Measurements from ENCODE around the gene SELENOI.
"Not testable (repeated sequence)": the region's sequence is repeated elsewhere in the genome, so short reads cannot be mapped to it uniquely, and the experiment has no call there.

SELENOI gene

DNA sequence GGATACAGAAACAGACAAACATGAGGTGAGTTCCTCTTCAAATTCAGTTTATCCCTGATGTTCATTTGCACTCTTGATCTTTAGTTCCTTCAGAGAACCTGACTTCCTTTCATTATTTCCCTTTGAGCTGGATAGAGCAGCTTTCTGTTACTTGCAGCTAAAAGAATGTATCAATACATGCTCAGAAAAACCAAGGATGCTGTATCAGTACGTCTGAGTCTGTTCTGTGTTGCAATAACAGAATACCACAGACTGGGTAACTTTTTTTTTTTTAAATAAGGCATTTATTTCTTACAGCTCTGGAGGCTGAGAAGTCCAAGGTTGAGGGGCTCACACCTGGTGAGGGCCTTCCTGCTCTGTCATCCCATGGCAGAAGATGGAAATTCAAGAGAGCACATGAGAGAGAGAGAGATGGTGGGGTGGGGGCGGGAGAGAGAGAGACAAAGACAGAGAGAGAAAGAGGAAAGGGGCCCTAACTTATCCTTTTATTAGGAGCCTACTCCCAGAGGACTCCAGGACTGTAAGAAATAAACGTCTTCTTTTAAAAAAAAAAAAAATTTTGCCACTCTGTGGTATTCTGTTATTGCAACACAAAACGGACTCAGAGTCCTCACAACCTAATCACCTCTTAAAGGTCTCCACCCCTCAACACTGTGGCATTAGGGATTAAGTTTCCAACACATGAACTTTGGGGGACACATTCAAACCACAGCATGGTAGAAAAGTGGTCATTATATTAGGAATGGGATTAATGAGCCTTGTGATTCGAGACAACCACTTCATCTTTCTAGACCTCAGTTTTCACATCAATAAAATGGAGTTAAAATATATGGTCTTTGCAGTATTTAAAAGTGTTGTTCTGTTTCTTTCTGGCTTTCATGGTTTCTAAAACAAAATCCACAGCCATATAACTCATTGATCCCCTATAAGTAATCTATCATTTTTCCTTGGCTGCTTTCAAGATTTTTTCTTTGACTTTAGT, 18.4 kb upstream of the SELENOI start:
- DNase-seq: no peak

DNA sequence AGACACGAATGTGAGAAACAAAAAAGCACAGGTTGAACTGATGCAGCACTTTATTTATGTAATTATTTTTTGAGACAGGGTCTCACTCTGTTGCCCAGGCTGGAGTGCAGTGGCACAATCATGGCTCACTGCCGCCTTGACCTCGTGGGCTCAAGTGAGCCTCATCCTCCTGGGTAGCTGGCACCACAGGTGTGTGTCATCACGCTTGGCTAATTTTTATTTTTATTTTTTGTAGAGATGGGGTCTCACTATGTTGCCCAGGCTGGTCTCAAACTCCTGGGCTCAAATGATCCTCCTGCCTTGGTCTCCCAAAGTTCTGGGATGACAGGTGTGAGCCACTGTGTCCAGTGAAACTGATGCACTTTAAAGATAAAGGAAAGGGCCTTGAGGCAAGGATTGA, 16.9 kb upstream of the SELENOI start:
- not testable (repeated sequence) for DNase-seq

- peak; percentile 88 to 91 for DNase-seq
These were observed 15.8 kb upstream of the SELENOI start for GRCh38 chr2:26330114-26330549.

DNA sequence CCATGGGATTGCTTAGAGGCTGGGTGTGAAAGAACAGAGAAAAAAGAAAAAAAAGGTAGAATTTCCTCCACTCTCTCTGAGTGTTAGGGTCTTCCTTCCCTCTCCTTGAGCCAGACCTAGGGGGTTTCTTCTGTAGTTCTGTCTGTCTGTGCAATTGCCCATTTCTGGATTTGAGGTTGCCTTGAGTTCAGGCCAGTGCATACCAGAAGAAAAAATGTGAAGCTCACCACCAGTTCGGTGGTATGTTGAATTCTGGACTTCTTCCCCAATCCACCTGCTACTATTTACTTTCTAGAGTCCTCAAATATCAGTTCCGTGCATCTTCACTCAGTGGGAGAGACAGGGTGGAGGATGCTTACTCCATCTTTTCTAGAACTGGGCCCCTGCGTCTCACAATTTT, 15.3 kb upstream of the SELENOI start:
- no peak for DNase-seq

- not testable (repeated sequence) for DNase-seq
These were observed 14.6 kb upstream of the SELENOI start for GRCh38 chr2:26331321-26331720.

- no peak for DNase-seq
These were observed 12.7 kb upstream of the SELENOI start for GRCh38 chr2:26333293-26333692.

DNA sequence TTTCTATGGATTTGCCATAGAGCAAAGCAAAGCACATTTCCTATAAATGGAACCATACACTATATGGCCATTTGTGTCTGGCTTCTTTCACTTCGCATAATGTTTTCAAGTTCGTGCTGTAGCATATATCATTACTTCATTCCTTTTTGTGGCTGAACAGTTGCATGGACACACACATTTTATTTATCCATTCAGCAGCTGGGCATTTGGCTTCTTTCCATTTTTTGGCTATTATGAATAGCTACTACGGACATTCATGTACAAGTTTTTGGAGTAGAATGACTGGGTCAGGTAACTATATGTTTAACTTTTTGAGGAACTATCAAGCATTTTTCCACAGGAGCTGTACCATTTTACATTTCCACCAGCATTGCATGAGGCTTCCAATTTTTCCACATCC, 10.7 kb upstream of the SELENOI start:
- DNase-seq: no peak

DNA sequence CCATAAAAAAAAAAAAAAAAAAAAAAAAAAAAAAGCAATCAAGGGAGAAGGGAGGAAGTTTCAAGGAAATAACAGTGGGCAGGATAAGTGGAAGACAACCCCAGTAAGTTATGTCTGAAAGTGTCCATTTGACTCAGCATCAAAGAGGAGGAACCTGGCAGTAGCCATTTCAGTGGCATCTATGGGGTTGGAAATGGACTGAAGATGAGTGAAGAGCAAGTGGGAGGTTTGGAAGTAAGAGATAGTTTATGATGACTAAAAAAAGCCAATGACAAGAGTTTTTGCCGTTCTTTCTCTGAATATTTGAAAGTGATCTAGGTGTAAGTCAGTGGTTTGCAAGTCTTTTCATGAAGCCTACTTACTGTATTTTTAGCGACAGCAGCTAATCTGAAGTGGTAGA, 9.2 kb upstream of the SELENOI start:
- DNase-seq: no peak

- no peak for DNase-seq
These were observed 8.6 kb upstream of the SELENOI start for GRCh38 chr2:26337298-26337697.

DNA sequence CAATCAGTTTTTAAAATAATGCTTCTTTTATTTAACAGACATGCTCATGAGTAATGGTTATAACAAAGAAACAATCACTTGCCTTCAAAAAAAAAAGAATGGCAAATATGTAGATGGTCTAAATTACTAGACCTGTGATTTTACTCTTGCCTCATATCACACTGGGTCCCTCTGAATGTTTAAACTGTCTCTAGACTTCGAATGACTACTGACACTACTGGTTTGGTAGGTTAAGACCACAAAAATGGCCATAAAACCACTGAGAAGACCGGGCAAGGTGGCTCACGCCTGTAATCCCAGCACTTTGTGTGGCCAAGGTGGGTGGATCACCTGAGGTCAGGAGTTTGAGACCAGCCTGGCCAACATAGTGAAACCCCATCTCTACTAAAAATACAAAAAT, 5.1 kb upstream of the SELENOI start:
- no peak for DNase-seq

DNA sequence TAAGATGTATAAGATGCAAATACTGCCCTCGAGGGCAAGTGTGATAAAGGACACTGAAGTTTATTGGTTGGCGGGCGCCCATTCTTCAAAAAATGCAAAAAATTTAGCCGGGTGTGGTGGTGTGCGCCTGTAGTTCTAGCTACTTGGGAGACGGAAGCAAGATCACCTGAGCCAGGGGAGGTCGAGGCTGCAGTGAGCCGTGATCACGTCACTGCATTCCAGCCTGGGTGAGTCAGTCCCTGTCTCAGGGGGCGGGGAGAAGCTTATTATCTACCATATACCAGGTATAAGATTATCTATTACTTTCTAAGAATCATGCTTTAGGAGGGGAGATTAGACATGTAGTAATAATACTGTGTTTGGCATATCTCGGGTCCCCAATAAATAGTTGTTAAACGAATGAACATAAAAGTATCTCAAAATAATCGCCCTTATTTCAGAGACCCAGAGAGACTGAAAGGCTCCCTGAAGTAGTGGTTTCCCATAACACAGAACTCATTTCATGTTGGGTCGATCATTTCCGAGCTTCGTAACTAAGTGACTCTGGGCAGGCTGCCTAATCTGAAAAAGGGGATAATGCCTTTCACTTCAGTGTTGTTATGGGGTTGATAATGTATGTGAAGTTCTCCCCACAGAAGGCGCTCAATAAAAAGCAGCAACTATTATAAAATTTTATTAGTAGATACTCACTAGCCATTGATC, 1.2 kb upstream of the SELENOI start:
- peak; percentile 26 to 38 for DNase-seq

DNA sequence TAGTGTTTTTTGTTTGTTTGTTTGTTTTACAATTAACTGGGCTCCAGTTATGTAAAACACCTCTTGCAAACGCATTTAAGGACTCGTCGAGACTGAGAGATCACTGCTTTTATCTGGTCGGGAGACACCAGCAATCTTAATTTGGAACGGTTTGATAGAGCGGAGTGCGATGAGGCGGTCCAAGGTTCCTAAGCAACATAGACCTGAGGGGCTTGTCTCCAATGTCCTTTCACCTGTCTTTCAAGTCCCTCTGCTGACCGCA, 729 bp upstream of the SELENOI start:
- DNase-seq: no peak

GRCh38 chr2:26346454-26347053, 611 bp downstream of the SELENOI start, which contains the start of gene ADGRF3:
Gene ADGRF3, minus strand, starts transcription at chr2:26346789. Its CDS starts 555 bp downstream, at chr2:26346234.
- DNase-seq: peak; percentile 61 to 70

GRCh38 chr2:26347286-26347865, 1.4 kb downstream of the SELENOI start:
- DNase-seq: no peak

DNA sequence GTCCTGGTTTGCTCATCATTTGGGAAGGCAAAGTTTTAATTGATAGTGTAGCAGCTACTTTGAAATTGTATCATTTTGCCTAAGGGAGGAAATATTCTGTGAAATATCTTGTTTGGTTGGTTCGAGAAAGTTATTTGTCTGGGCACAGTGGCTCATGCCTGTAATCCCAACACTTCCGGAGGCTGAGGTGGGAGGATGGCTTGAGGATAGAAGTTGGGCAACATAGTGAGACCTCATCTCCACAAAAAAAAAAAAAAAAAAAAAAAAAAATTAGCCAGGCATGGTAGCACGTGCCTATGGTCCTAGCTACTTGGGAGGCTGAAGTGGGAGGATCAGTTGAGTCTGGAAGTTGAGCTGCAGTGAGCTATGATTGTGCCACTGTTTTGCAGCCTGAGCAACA, 3.7 kb downstream of the SELENOI start:
- no peak for DNase-seq

- no peak for DNase-seq
These were observed 5.6 kb downstream of the SELENOI start for GRCh38 chr2:26351375-26352090.

- peak; percentile 33 to 45 for DNase-seq
These were observed 6.9 kb downstream of the SELENOI start for GRCh38 chr2:26352892-26353291.

DNA sequence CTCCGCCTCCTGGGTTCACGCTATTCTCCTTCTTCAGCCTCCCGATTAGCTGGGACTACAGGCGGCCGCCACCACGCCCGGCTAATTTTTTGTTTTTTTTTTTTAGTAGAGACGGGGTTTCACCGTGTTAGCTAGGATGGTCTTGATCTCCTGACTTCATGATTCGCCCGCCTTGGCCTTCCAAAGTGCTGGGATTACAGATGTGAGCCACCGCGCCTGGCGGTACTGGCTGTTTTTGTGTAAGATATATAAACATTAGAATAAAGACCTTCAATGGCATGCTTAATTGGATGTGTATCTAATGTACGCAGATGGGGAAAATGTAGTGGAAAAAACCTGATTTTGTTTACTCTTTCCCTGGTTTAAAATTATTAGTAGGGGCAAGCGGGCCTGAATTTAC, 8.5 kb downstream of the SELENOI start:
- not testable (repeated sequence) for DNase-seq

DNA sequence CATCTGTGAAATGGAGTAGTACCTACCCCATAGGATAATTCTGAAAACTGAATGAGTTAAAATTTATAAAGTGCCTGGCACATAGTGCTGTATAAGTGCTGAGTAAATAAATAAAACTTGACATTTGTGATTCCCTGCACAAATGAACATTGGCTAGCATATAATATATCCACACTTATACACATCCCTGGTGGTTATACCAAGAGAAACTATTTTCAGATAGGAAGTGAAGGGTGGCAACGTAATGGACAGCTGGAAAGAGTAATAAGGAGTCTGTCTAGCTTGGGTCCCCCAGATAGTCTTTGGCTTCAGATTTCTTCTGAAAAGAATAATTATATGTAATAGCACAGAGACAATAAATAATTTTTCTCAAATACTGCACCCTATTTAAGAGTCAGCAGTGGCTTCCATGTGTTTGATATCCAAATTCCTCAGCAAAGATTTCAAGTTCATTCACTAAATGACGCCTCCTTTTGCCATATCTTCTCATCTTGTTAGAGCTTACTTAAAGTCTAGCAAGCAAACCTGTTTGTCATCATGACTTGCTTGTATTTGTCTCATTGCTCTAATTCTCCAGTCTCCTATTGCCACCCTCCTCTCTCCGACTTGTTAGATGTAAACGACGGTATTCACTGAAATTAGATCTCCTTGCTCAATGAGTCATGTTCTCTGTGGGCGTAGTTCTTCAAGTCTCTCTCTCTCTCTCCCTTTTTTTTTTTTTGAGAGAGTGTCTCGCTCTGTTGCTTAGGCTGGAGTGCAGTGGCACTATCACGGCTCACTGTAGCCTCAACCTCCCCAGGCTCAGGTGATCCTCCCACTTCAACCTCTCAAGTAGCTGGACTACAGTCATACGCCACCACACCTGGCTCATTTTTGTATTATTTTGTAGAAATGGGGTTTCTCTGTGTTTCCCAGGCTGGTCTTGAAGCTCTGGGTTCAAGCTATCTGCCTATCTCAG, 9.4 kb downstream of the SELENOI start:
- DNase-seq: no peak

DNA sequence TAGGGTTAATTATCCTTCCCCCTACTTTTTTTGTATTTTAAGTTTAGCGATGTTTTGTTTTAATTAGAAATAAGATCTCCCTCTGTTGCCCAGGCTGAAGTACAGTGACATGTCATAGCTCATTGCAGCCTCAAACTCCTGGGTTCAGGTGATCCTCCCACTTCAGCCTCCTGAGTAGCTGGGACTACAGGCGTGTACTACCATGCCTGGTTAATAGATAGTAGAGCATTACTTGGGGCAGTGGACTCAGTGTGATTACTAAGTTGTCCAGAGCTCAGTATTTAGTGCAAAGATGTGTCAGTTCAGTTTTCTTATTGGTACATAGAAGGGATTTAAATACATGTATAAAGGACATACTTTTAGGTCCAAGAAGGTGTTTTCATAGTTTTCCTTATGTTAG, 10.2 kb downstream of the SELENOI start:
- DNase-seq: no peak

- DNase-seq: no peak
These were observed 10.8 kb downstream of the SELENOI start for GRCh38 chr2:26356771-26357170.

All from activated CD4-positive, alpha-beta T cell treated with anti-CD3 and anti-CD28 coated beads, Interleukin-2, amount 50 U/mL, for 48 hours (primary cell).